Stimulated activated CD4-positive, alpha-beta T cell treated with anti-CD3 and anti-CD28 coated beads, Interleukin-12 subunit alpha, Interleukin-12 subunit beta, amount 100 ng/mL, for 48 hours (primary cell): ENCODE results near the gene MAT2A.
"Not testable (repeated sequence)": the region's sequence is repeated elsewhere in the genome, so short reads cannot be mapped to it uniquely, and the experiment has no call there.

Source experiments
- DNase-seq, 3 donors: peaks; one replicate each; pipeline ENCODE4 v3.0.0-alpha.2; 2020; ENCODE audit warnings: low read depth in 2 of 3, low spot score in 1 of 3

Gene MAT2A

GRCh38 chr2:85523903-85524335 is 15.0 kb upstream of the MAT2A start:
- no peak for DNase-seq

GRCh38 chr2:85524336-85524908 is 14.5 kb upstream of the MAT2A start:
- DNase-seq: no peak

- no peak for DNase-seq
Measured at GRCh38 chr2:85525029-85525428, 13.9 kb upstream of the MAT2A start.

- no peak for DNase-seq
Measured at GRCh38 chr2:85525567-85525966, 13.4 kb upstream of the MAT2A start.

GRCh38 chr2:85527787-85528186 is 11.2 kb upstream of the MAT2A start:
- DNase-seq: no peak

GRCh38 chr2:85528355-85528754 is 10.6 kb upstream of the MAT2A start:
- DNase-seq: no peak

- no peak for DNase-seq
Measured at GRCh38 chr2:85529809-85530208, 9.2 kb upstream of the MAT2A start.

GRCh38 chr2:85531589-85531988 is 7.4 kb upstream of the MAT2A start:
- DNase-seq: no peak

GRCh38 chr2:85534099-85534498 is 4.9 kb upstream of the MAT2A start:
- no peak for DNase-seq

- DNase-seq: no peak
Measured at GRCh38 chr2:85534881-85535280, 4.1 kb upstream of the MAT2A start.

GRCh38 chr2:85536479-85536878 is 2.5 kb upstream of the MAT2A start:
- DNase-seq: no peak

- DNase-seq: peak in 2 of 3 donors; percentile 25 to 34
Measured at GRCh38 chr2:85537600-85538506, 1.1 kb upstream of the MAT2A start.

- DNase-seq: peak; percentile 54 to 69 (median 67)
Measured at GRCh38 chr2:85539361-85540132, 579 bp downstream of the MAT2A start.

- no peak for DNase-seq
Measured at GRCh38 chr2:85540133-85540648, 1.2 kb downstream of the MAT2A start.

- no peak for DNase-seq
Measured at GRCh38 chr2:85541262-85541661, 2.3 kb downstream of the MAT2A start.

GRCh38 chr2:85541753-85542457 is 2.9 kb downstream of the MAT2A start:
- DNase-seq: no peak

GRCh38 chr2:85542777-85543176 is 3.8 kb downstream of the MAT2A start:
- DNase-seq: no peak

- not testable (repeated sequence) for DNase-seq
Measured at GRCh38 chr2:85544254-85544691, 5.3 kb downstream of the MAT2A start.

GRCh38 chr2:85544915-85545779 is 6.2 kb downstream of the MAT2A start:
- not testable (repeated sequence) for DNase-seq

GRCh38 chr2:85545780-85546240 is 6.8 kb downstream of the MAT2A start:
- no peak for DNase-seq
